GM19324 (cell line): ENCODE data around the gene CPHXL2.
A peak's percentile ranks its signal among the peaks of the same experiment; 100 is the strongest.

Experiments used
- ATAC-seq: cut with Tn5 transposase; IDR thresholded peaks from one replicate; pipeline ENCODE4 v1.9.1; 2021; ENCODE audit warnings: mild to moderate bottlenecking, moderate library complexity; ENCODE audit not compliant: unreplicated experiment, low FRiP score

Gene CPHXL2

GRCh38 chr16:75676909-75677308 is at the start of gene CPHXL2:
Gene CPHXL2 (minus strand): TSS chr16:75677009. CDS start chr16:75676999, 10 bp downstream.
- no peak for ATAC-seq

- ATAC-seq, result no peak
These were observed 49.6 kb upstream of the CPHXL2 start, which contains the start of gene CPHXL for GRCh38 chr16:75726390-75726789. Gene CPHXL (minus strand): TSS chr16:75726490. CDS start chr16:75726442, 48 bp downstream.

GRCh38 chr16:75718452-75718851 is 41.6 kb upstream of the CPHXL2 start:
- no peak for ATAC-seq

- no peak for ATAC-seq
These were observed 37.9 kb upstream of the CPHXL2 start for GRCh38 chr16:75714661-75715060.

- ATAC-seq, result no peak
These were observed 33.5 kb upstream of the CPHXL2 start for GRCh38 chr16:75710344-75710743.

- ATAC-seq, result no peak
These were observed 26.5 kb upstream of the CPHXL2 start for GRCh38 chr16:75703306-75703705.

GRCh38 chr16:75702242-75702641 is 25.4 kb upstream of the CPHXL2 start:
- ATAC-seq, result no peak

- ATAC-seq, result no peak
These were observed 24.6 kb upstream of the CPHXL2 start, which contains the start of gene DUXB for GRCh38 chr16:75701361-75701760. Gene DUXB (minus strand): TSS chr16:75701461. CDS start chr16:75701418, 43 bp downstream.

GRCh38 chr16:75697571-75697970 is 20.8 kb upstream of the CPHXL2 start:
- ATAC-seq, result no peak

GRCh38 chr16:75695708-75696107 is 18.9 kb upstream of the CPHXL2 start:
- ATAC-seq, result no peak

GRCh38 chr16:75687361-75687760 is 10.6 kb upstream of the CPHXL2 start:
- ATAC-seq, result no peak

GRCh38 chr16:75682308-75682707 is 5.5 kb upstream of the CPHXL2 start:
- ATAC-seq, result no peak

- no peak for ATAC-seq
These were observed 2.6 kb upstream of the CPHXL2 start for GRCh38 chr16:75679366-75679765.

- no peak for ATAC-seq
These were observed 9.3 kb downstream of the CPHXL2 start for GRCh38 chr16:75667503-75667902.

GRCh38 chr16:75660726-75661302 is 16.0 kb downstream of the CPHXL2 start:
- ATAC-seq, result no peak

GRCh38 chr16:75660321-75660720 is 16.5 kb downstream of the CPHXL2 start:
- ATAC-seq, result no peak

GRCh38 chr16:75658175-75658574 is 18.6 kb downstream of the CPHXL2 start:
- ATAC-seq, result no peak

- ATAC-seq, result no peak
These were observed 22.9 kb downstream of the CPHXL2 start for GRCh38 chr16:75653922-75654321.

- peak; percentile 36 for ATAC-seq
These were observed 28.3 kb downstream of the CPHXL2 start for GRCh38 chr16:75648265-75649076.

- peak; percentile 88 for ATAC-seq
These were observed 29.1 kb downstream of the CPHXL2 start, which contains the start of the genes KARS1 and TERF2IP for GRCh38 chr16:75647492-75648264. Gene KARS1 (minus strand): TSS chr16:75647665. CDS start chr16:75647639, 26 bp downstream. Gene TERF2IP (plus strand): TSS chr16:75647773. CDS start chr16:75647883, 110 bp downstream.

- ATAC-seq, result peak; percentile 28
These were observed 29.7 kb downstream of the CPHXL2 start for GRCh38 chr16:75647112-75647491.
